NCI-H146 treated with DMSO at 0.1 percent for 48 hours (cell line): Measurements from ENCODE around the gene CELF5.
"Not testable (repeated sequence)": the region's sequence is repeated elsewhere in the genome, so short reads cannot be mapped to it uniquely, and the experiment has no call there.

Experiments
- DNase-seq: peaks from one replicate; lab custom pipeline; 2025; ENCODE audit not compliant: unreplicated experiment; lab: John Stamatoyannopoulos, UW

Gene CELF5

DNA sequence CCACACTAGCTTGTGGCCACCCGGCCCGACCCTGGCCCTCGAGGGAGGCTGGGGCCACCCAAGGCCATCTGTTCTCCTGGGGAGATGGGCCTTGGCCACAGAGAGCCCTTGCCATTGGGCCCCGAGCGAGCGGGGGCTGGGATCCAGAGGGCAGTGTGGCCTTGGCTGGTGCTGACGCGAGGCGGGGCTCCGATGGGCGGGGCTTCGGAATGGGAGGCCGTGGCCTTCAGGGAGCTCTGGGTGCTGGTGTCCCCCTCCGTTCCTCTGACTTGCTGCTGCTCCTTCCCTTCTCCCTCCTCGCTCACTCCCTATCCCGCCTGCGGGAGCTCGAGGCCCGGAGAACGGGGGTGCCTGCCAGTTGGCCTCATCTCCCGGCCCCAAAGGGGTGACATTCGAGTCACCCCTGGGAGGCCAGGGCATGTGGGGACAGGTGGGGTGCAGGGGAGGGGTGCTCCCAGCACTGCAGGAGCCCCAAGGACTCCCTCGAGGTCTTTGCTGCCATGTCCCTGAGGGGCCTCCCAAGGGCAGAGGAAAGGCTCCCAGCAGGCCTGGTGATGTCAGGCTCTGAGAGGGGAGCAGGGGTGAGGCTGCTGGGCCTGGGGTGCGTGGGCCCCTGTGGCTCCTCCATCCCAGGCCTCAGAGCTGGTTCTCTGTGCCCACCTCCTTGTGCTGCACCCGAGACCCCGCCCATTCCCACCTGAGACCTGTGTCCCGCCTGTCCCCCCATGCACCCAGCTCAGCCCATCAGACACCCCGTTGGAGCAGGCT, 34.6 kb upstream of the CELF5 start:
- DNase-seq, result no peak

- DNase-seq, result no peak
These were observed 34.0 kb upstream of the CELF5 start for GRCh38 chr19:3190470-3190770.

- DNase-seq, result no peak
These were observed 33.3 kb upstream of the CELF5 start for GRCh38 chr19:3190921-3191805.

DNA sequence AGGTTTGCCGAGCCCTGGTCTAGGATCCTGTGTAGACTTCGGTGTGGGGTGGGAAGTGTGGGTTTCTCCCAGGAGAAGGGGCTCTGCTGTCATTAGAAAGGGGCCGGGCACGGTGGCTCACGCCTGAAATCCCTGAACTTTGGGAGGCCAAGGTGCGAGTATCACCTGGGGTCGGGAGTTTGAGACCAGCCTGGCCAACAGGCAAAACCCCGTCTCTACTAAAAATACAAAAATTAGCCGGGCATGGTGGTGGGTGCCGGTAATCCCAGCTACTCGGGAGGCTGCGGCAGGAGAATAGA, 32.7 kb upstream of the CELF5 start:
- not testable (repeated sequence) for DNase-seq

DNA sequence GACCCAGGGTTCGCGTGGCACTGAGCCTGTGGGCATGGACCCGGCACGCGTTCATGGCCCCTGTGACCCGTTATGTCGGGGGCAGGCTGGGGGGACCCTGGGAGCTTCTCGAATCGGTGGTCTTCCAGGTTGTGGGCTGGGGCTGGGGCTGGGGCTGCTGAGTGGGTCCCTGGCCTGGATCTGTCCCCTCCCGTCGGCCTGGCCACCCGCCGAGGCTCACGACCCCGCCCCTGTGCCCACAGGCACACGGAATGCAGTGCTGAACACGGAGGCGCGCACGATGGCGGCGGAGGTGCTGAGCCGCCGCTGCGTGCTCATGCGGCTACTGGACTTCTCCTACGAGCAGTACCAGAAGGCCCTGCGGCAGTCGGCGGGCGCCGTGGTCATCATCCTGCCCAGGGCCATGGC, 32.2 kb upstream of the CELF5 start:
- no peak for DNase-seq

- no peak for DNase-seq
These were observed 31.8 kb upstream of the CELF5 start for GRCh38 chr19:3192684-3193083.

GRCh38 chr19:3193256-3194105, 31.0 kb upstream of the CELF5 start:
- DNase-seq, result no peak

- no peak for DNase-seq
These were observed 30.1 kb upstream of the CELF5 start for GRCh38 chr19:3194106-3195087.

DNA sequence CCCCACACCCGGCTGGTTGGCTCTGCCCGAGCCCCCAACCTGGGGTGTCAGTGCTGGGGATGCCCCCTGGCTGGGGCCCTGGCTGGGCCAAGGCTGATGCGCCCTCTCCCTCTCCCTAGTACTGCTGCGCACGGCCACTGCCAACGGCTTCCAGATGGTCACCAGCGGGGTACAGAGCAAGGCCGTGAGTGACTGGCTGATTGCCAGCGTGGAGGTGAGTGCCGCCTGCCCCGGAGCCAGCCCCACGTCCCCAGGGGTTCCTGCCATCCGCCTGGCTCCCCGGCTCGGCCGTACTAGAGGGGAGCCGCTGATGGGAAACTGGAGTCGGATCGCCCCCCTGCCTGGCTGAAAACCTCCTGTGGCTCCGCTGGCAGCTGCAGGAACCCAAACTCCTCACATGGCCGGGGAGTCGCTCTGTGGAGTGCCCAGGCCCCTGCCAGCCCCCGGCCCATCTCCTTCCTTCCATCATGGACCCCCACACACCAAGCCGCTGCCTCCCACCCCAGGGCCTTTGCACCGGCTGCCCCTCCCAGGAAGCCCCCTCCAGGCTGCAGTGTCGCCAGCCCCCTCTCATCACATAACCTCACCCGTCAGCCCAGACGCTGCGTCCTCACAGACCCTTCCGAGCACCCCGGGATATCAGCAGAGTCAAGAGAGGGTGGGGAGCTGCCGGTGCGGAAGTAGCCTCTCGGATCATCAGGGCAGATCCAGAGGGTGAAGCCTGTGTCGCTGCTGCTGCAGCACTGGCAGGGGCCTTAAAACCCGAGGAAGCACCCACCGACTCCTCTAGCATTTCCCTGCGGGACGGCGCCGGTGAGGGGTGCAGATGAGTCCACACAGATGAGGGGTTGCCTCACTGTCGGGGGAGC, 28.2 kb upstream of the CELF5 start:
- no peak for DNase-seq

DNA sequence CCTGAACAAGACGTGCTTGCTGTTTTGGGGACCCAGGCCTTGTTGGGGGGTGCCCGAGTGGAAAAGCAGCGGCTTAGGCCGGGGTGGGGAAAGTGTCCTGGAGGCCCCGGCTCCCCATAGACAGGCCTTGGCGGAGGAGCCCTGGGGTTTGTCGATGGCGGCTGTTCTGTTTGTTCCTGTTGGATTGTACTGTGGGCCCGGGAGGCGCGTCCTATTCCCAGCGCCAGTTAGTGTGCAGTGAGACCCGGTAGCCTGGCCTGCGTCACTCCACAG, 27.6 kb upstream of the CELF5 start:
- no peak for DNase-seq

- no peak for DNase-seq
These were observed 25.4 kb upstream of the CELF5 start for GRCh38 chr19:3198901-3199700.

DNA sequence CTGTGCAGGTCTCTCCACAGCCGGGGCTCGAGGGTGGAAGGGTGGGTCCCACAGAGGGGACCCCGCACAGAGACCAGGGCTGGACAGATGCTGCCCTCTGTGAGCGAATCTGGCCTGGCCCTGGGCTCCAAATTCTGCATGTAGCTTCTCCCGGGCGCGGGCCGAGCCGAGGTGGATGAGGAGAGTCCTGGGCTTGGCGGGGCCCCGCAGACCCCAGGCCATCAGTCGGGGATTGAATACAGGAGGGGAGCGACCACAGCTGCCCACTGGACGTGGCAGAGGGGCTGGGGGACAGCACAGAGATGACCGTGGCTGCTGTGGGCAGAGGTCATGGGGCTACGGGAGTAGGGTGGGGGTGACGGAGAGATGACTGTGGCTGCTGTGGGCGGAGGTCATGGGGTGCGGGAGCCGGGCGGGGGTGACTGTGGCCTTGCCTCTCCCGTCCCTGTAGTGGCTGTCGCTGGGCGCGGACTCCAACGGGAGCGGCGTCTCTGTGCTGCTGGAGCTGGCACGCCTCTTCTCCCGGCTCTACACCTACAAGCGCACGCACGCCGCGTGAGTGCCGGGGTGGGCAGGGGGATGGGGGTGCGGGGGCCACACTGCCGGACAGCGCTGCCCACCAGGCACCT, 23.3 kb upstream of the CELF5 start:
- no peak for DNase-seq

DNA sequence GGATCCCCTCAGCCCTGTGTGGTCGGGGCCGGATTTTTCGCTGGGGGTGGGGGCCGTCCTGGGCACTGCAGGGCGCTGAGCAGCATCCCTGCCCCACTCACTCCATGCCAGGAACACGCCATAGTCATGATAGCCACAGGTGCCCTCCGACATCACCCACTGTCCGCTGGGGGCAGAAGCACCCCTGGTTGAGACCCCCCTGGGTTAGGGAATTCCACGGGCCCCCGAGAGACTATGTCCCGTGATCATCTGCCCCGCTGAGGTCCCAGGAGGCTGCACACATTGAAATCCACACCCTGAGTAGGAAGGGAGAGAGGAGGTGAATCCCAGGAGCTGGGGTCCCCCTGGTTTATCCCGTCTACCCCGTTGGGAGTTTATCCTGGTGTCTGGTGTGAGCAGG, 22.6 kb upstream of the CELF5 start:
- no peak for DNase-seq

DNA sequence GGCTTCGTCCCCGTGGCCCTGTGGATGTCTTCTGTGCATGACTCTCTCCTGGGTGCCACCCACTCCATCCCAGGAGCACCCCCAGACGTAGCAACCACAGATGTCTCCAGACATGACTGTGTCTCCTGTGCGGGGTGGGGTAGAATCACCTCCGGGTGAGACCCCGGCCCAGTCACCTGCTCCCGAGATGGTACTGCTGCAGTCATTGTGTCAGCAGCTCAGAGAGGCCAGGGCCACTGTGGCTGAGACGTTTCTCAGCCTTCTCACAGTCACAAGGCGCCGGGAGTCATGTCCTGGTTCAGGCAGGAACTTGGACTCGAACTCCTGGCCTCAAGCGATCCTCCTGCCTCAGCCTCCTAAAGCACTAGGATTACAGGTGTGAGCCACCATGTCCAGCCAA, 22.1 kb upstream of the CELF5 start:
- no peak for DNase-seq

DNA sequence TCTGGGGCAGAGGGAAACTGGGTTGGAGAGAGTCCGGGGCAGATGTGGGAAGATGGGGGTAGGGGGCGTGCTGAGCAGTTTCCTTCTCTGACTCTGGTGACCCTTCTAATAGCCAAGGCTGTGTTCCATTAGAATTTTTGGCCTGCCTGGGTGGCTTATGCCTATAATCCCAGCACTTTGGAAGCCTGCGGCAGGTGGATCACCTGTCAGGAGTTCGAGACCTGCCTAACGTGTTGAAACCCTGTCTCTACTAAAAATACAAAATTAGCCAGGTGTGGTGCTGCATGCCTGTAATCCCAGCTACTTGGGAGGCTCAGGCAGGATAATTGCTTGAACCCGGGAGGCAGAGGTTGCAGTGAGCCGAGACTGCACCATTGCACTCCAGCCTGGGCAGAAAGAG, 21.6 kb upstream of the CELF5 start:
- DNase-seq, result not testable (repeated sequence)

DNA sequence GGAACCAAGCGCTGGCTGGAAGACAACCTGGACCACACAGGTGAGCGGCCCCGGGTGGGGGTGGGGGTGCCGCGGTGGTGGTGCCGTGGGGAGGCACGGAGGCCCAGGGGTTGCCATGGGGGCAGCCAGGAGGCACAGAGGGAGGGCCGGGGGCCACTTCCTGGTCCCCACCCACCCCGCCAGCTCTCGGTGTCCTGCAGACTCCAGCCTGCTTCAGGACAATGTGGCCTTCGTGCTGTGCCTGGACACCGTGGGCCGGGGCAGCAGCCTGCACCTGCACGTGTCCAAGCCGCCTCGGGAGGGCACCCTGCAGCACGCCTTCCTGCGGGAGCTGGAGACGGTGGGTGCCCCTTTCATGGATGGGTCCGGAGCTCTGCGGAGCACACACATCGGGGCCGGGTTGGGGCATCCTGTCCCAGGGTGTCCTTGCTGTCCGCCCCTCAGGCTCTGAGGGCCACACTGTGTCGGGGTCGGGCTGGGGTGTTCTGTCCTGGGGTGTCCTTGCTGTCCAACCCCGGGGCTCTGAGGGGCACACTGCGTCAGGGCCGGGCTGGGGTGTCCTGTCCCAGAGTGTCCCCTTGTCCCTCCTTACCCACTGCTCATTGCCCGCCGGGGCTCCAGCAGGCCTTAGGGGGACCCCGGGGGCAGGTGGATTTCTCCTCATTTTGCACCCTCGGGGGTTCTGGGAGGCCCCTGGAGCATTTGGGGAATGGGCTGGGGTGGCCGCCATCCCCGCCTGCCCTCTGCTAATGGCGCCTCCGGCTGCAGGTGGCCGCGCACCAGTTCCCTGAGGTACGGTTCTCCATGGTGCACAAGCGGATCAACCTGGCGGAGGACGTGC, 20.4 kb upstream of the CELF5 start:
- DNase-seq, result no peak

- no peak for DNase-seq
These were observed 19.7 kb upstream of the CELF5 start for GRCh38 chr19:3204646-3205275.
